ENCODE results near the gene LSMEM2. TPM values are rescaled to one million over a fixed set of nuclear protein-coding genes. Genes with fewer than 3 reads are reported as not detected.

Gene LSMEM2
- total RNA-seq: not detected
- polyA plus RNA-seq: under 1 TPM in 1 of 2 donors, not detected in 1; 0.20 TPM

DNA sequence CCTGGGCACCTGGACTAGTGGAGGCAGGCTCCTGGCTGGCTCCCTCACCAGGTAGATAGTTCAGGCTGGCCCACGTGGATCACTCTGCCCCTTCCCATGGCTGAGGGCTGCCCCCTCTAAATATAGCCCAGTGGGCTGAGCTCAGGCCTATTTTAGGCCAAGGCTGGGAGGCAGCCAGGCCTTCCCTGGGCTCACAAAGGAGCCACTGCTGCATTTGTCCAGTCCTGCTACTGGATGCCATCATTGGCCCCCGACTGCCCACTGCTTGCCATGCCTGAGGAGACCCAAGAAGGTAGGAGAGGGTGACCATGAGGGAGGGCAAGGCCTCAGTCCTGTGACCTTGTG, at the start of gene LSMEM2:
TSS of gene LSMEM2 (plus strand) at position 208 of the 345 bp plus-strand sequence. CDS start at position 235, 27 bp downstream.
- peaks cover 27% of the 10 kb centered on the region for H3K4me1 ChIP-seq (ENCODE audit: insufficient read depth, low read length)
- no peaks in the 10 kb centered on the region for H3K36me3 ChIP-seq (ENCODE audit: insufficient read depth, low read length)
- peaks cover 29% of the 10 kb centered on the region for H3K27me3 ChIP-seq (ENCODE audit: insufficient read depth, low read length)
- intact Hi-C loops (cut with micrococcal nuclease): no loop called here
- H3K4me3 Mint-ChIP-seq: no peak within 1 kb of the TSS
- H3K4me3 ChIP-seq (ENCODE audit: low read length in 2 of 2): no peak within 1 kb of the TSS
- H3K36me3 Mint-ChIP-seq: no peaks in the 10 kb centered on the region
- peak in 1 of 5 donors; percentile 37 for DNase-seq
- H3K4me1 Mint-ChIP-seq: peaks cover 11 to 23% (median 19%) of the 10 kb centered on the region in 4 donors
- H3K27me3 Mint-ChIP-seq: peaks cover 21 to 23% of the 10 kb centered on the region in 2 donors
- H3K9me3 Mint-ChIP-seq: no peaks in the 10 kb centered on the region
- H3K9me3 ChIP-seq (ENCODE audit: control insufficient read depth in 1 of 2, low read length in 2 of 2): no peaks in the 10 kb centered on the region
- CTCF ChIA-PET (ENCODE audit: partially characterized antibody): interaction anchor here (1.0 to 1.5 kb wide), 4 partner anchors 19 to 84 kb away, joined by 3 to 6 read pairs (median 4); no protein-coding TSS in a partner anchor
- POLR2A ChIA-PET (ENCODE audit: partially characterized antibody): interaction anchor here (0.6 kb wide), 1 partner anchor 16 kb away, joined by 3 read pairs; no protein-coding TSS in a partner anchor
- peak within 1 kb of the TSS in 2 of 7 donors; percentile 12 to 66 for H3K27ac Mint-ChIP-seq
- H3K27ac ChIP-seq (ENCODE audit: low read depth, low read length): no peak within 1 kb of the TSS

DNA sequence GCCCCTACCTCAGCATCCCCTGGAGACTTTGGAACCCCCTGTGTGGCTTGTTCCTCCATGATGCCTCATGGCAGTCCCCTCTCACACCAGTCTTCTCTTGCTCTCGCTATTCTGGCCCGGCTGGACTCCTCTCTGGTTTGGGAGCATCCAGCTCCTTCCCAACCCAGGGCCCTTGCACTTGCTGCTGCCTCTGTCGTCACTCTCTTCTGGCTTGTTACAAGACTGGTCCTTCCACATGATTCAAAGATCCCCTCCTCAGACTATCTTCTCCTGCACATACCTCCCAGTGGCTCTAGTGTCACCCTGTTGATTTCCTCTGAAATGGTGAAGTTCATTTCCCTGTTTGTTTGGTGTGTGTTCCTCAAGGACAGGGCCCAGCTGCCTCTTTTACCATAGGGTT, 49.4 kb upstream of the LSMEM2 start:
- ChIA-PET POLR2A (ENCODE audit: partially characterized antibody) (interaction anchor here (2.2 to 7.4 kb wide), 2 partner anchors 14 to 63 kb away, joined by 10 to 150 read pairs; partner anchors contain the start of gene IFRD2), CTCF (ENCODE audit: partially characterized antibody) (interaction anchor here (0.8 to 11.5 kb wide), 10 partner anchors 10 to 69 kb away, joined by 3 to 238 read pairs (median 5); partner anchors contain the start of genes GNAI2 and GNAT1)
- Mint-ChIP-seq H3K27ac (peak overlapping the region in 2 of 7 donors; percentile 56 to 83), H3K9me3 (peaks cover 0 to 1% (median 0%) of the 10 kb centered on the region in 8 donors), H3K4me1 (peaks cover 17 to 43% (median 34%) of the 10 kb centered on the region in 4 donors), H3K4me3 (peak overlapping the region in 6 of 8 donors; percentile 8 to 68 (median 46)), H3K36me3 (peaks cover 0 to 3% of the 10 kb centered on the region in 2 donors), H3K27me3 (no peaks in the 10 kb centered on the region)
- no peak for DNase-seq
- Histone ChIP-seq H3K4me3 (ENCODE audit: low read length in 2 of 2) (no peak overlapping the region), H3K36me3 (ENCODE audit: insufficient read depth, low read length) (no peaks in the 10 kb centered on the region), H3K9me3 (ENCODE audit: control insufficient read depth in 1 of 2, low read length in 2 of 2) (no peaks in the 10 kb centered on the region), H3K4me1 (ENCODE audit: insufficient read depth, low read length) (peaks cover 18% of the 10 kb centered on the region), H3K27me3 (ENCODE audit: insufficient read depth, low read length) (no peaks in the 10 kb centered on the region), H3K27ac (ENCODE audit: low read depth, low read length) (no peak overlapping the region)
- intact Hi-C loops (cut with micrococcal nuclease): no loop called here

GRCh38 chr3:50230104-50230793, 48.6 kb upstream of the LSMEM2 start:
- H3K9me3 Mint-ChIP-seq: peaks cover 0 to 1% (median 0%) of the 10 kb centered on the region in 8 donors
- intact Hi-C loops (cut with micrococcal nuclease): no loop called here
- Histone ChIP-seq H3K4me1 (ENCODE audit: insufficient read depth, low read length) (peaks cover 25% of the 10 kb centered on the region), H3K27ac (ENCODE audit: low read depth, low read length) (no peak overlapping the region), H3K27me3 (ENCODE audit: insufficient read depth, low read length) (no peaks in the 10 kb centered on the region), H3K9me3 (ENCODE audit: control insufficient read depth in 1 of 2, low read length in 2 of 2) (no peaks in the 10 kb centered on the region), H3K4me3 (ENCODE audit: low read length in 2 of 2) (no peak overlapping the region), H3K36me3 (ENCODE audit: insufficient read depth, low read length) (no peaks in the 10 kb centered on the region)
- POLR2A ChIA-PET (ENCODE audit: partially characterized antibody): interaction anchor here (0.7 to 7.4 kb wide), 3 partner anchors 13 to 108 kb away, joined by 3 to 150 read pairs (median 3); no protein-coding TSS in a partner anchor
- peaks cover 17 to 45% (median 34%) of the 10 kb centered on the region in 4 donors for H3K4me1 Mint-ChIP-seq
- no peak overlapping the region for H3K4me3 Mint-ChIP-seq
- peaks cover 0 to 3% of the 10 kb centered on the region in 2 donors for H3K36me3 Mint-ChIP-seq
- no peaks in the 10 kb centered on the region for H3K27me3 Mint-ChIP-seq
- peak overlapping the region in 1 of 7 donors; percentile 68 for H3K27ac Mint-ChIP-seq
- no peak for DNase-seq
- CTCF ChIA-PET (ENCODE audit: partially characterized antibody): interaction anchor here (1.0 to 11.5 kb wide), 6 partner anchors 9 to 68 kb away, joined by 3 to 238 read pairs (median 69); partner anchors contain the start of genes GNAI2 and GNAT1

DNA sequence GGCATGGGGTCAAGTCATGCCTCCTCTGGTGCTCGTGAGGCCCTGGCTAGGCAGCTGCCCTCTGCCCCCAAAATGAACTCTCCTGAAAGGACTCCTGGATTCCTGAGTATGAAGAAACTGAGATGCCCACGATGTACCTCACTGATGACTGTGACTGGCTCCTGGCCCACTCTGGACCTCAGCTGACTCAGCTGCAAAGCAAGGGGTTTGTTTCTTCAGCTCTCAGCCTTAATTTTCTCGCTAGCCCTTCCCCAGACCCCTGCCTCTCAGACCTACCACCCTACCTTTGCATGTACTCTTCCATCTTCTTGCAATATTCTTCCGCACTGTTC, 48.1 kb upstream of the LSMEM2 start:
- H3K9me3 Mint-ChIP-seq: peaks cover 0 to 1% (median 0%) of the 10 kb centered on the region in 8 donors
- peaks cover 0 to 3% of the 10 kb centered on the region in 2 donors for H3K36me3 Mint-ChIP-seq
- intact Hi-C loops (cut with micrococcal nuclease): no loop called here
- Histone ChIP-seq H3K27ac (ENCODE audit: low read depth, low read length) (no peak overlapping the region), H3K4me3 (ENCODE audit: low read length in 2 of 2) (no peak overlapping the region), H3K9me3 (ENCODE audit: control insufficient read depth in 1 of 2, low read length in 2 of 2) (no peaks in the 10 kb centered on the region), H3K27me3 (ENCODE audit: insufficient read depth, low read length) (no peaks in the 10 kb centered on the region), H3K36me3 (ENCODE audit: insufficient read depth, low read length) (no peaks in the 10 kb centered on the region), H3K4me1 (ENCODE audit: insufficient read depth, low read length) (peaks cover 29% of the 10 kb centered on the region)
- CTCF ChIA-PET (ENCODE audit: partially characterized antibody): interaction anchor here (1.1 to 11.5 kb wide), 4 partner anchors 9 to 68 kb away, joined by 3 to 238 read pairs (median 172); partner anchors contain the start of genes GNAI2 and GNAT1
- peak overlapping the region in 1 of 7 donors; percentile 68 for H3K27ac Mint-ChIP-seq
- no peaks in the 10 kb centered on the region for H3K27me3 Mint-ChIP-seq
- DNase-seq: no peak
- H3K4me3 Mint-ChIP-seq: peak overlapping the region in 1 of 8 donors; percentile 12
- H3K4me1 Mint-ChIP-seq: peaks cover 21 to 48% (median 36%) of the 10 kb centered on the region in 4 donors
- POLR2A ChIA-PET (ENCODE audit: partially characterized antibody): interaction anchor here (0.7 to 7.4 kb wide), 3 partner anchors 13 to 107 kb away, joined by 3 to 150 read pairs (median 3); no protein-coding TSS in a partner anchor

DNA sequence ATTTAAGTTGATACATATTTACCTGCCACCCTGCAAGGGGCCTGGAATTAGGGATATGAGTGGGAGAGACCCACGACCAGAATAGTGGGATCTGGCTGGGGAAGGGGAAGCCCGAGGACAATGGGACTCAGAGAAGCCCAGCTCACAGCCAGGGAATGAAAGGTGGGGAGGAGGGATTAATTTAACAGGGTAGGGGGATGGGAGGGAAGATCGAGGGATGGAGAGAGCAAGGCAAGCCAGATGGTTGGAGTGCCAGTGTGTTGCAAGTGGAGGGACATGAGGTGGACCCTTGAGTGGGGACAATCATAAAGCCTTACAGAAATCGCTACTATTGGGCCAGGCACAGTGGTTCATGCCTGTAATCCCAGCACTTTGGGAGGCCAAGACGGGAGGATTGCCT, 47.3 kb upstream of the LSMEM2 start:
- H3K4me1 Mint-ChIP-seq: peaks cover 17 to 45% (median 31%) of the 10 kb centered on the region in 4 donors
- Histone ChIP-seq H3K36me3 (ENCODE audit: insufficient read depth, low read length) (no peaks in the 10 kb centered on the region), H3K27me3 (ENCODE audit: insufficient read depth, low read length) (no peaks in the 10 kb centered on the region), H3K4me1 (ENCODE audit: insufficient read depth, low read length) (peaks cover 24% of the 10 kb centered on the region), H3K4me3 (ENCODE audit: low read length in 2 of 2) (no peak overlapping the region), H3K9me3 (ENCODE audit: control insufficient read depth in 1 of 2, low read length in 2 of 2) (no peaks in the 10 kb centered on the region), H3K27ac (ENCODE audit: low read depth, low read length) (no peak overlapping the region)
- no peaks in the 10 kb centered on the region for H3K27me3 Mint-ChIP-seq
- peaks cover 0 to 1% (median 0%) of the 10 kb centered on the region in 8 donors for H3K9me3 Mint-ChIP-seq
- ChIA-PET POLR2A (ENCODE audit: partially characterized antibody) (interaction anchor here (7.4 kb wide), 1 partner anchor 12 kb away, joined by 150 read pairs; no protein-coding TSS in a partner anchor), CTCF (ENCODE audit: partially characterized antibody) (interaction anchor here (8.3 to 11.5 kb wide), 3 partner anchors 8 to 38 kb away, joined by 127 to 238 read pairs (median 218); partner anchors contain the start of genes GNAI2 and GNAT1)
- no peak for DNase-seq
- no peak overlapping the region for H3K27ac Mint-ChIP-seq
- no peak overlapping the region for H3K4me3 Mint-ChIP-seq
- peaks cover 0 to 8% of the 10 kb centered on the region in 2 donors for H3K36me3 Mint-ChIP-seq
- intact Hi-C loops (cut with micrococcal nuclease): no loop called here

DNA sequence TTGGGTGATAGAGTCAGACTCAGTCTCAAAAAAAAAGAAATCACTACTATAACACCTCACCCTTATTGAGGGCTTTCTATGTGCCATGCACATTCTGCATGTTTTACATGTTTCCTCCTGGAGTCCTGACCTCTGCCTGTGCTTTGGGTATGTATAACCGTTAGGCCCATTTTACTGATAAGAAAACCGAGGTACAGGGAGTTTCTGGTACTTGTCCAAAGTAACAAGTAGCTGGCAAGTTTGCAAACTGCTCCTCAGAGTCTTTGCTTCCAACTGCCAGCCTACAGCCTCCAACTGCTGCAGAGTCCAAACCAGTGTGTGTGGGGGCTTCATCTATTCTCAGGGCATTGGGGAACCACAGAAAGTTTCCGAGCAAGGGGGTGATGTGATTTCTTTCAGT, 46.6 kb upstream of the LSMEM2 start:
- H3K36me3 Mint-ChIP-seq: peaks cover 0 to 12% of the 10 kb centered on the region in 2 donors
- no peaks in the 10 kb centered on the region for H3K27me3 Mint-ChIP-seq
- ChIA-PET POLR2A (ENCODE audit: partially characterized antibody) (no interaction called here), CTCF (ENCODE audit: partially characterized antibody) (interaction anchor here (11.5 kb wide), 1 partner anchor 17 kb away, joined by 238 read pairs; no protein-coding TSS in a partner anchor)
- DNase-seq: no peak
- H3K4me1 ChIP-seq (ENCODE audit: insufficient read depth, low read length): peaks cover 20% of the 10 kb centered on the region
- no peak overlapping the region for H3K4me3 Mint-ChIP-seq
- H3K27me3 ChIP-seq (ENCODE audit: insufficient read depth, low read length): no peaks in the 10 kb centered on the region
- H3K36me3 ChIP-seq (ENCODE audit: insufficient read depth, low read length): no peaks in the 10 kb centered on the region
- peak overlapping the region in 2 of 7 donors; percentile 38 to 46 for H3K27ac Mint-ChIP-seq
- H3K4me3 ChIP-seq (ENCODE audit: low read length in 2 of 2): no peak overlapping the region
- no peak overlapping the region for H3K27ac ChIP-seq (ENCODE audit: low read depth, low read length)
- H3K9me3 ChIP-seq (ENCODE audit: control insufficient read depth in 1 of 2, low read length in 2 of 2): no peaks in the 10 kb centered on the region
- H3K9me3 Mint-ChIP-seq: peaks cover 0 to 1% (median 0%) of the 10 kb centered on the region in 8 donors
- intact Hi-C loops (cut with micrococcal nuclease): no loop called here
- H3K4me1 Mint-ChIP-seq: peaks cover 14 to 45% (median 28%) of the 10 kb centered on the region in 4 donors

GRCh38 chr3:50233176-50233575, 45.7 kb upstream of the LSMEM2 start:
- peak overlapping the region in 4 of 7 donors; percentile 36 to 77 (median 61) for H3K27ac Mint-ChIP-seq
- H3K4me3 Mint-ChIP-seq: no peak overlapping the region
- no peak overlapping the region for H3K27ac ChIP-seq (ENCODE audit: low read depth, low read length)

More at GRCh38 chr3:50233176-50233575, 45.7 kb upstream of the LSMEM2 start:
- no peaks in the 10 kb centered on the region for H3K27me3 ChIP-seq (ENCODE audit: insufficient read depth, low read length)
- intact Hi-C loops (cut with micrococcal nuclease): no loop called here
- no peak overlapping the region for H3K4me3 ChIP-seq (ENCODE audit: low read length in 2 of 2)
- H3K4me1 Mint-ChIP-seq: peaks cover 12 to 45% (median 25%) of the 10 kb centered on the region in 4 donors
- H3K36me3 ChIP-seq (ENCODE audit: insufficient read depth, low read length): no peaks in the 10 kb centered on the region
- H3K4me1 ChIP-seq (ENCODE audit: insufficient read depth, low read length): peaks cover 16% of the 10 kb centered on the region
- H3K9me3 Mint-ChIP-seq: peaks cover 0 to 1% (median 0%) of the 10 kb centered on the region in 8 donors
- DNase-seq: no peak
- H3K36me3 Mint-ChIP-seq: peaks cover 0 to 20% of the 10 kb centered on the region in 2 donors
- ChIA-PET POLR2A (ENCODE audit: partially characterized antibody) (interaction anchor here (0.6 to 1.5 kb wide), 2 partner anchors 13 to 30 kb away, joined by 5 to 9 read pairs; no protein-coding TSS in a partner anchor), CTCF (ENCODE audit: partially characterized antibody) (interaction anchor here (1.2 to 11.5 kb wide), 2 partner anchors 16 to 38 kb away, joined by 5 to 238 read pairs; no protein-coding TSS in a partner anchor)
- H3K27me3 Mint-ChIP-seq: no peaks in the 10 kb centered on the region
- H3K9me3 ChIP-seq (ENCODE audit: control insufficient read depth in 1 of 2, low read length in 2 of 2): no peaks in the 10 kb centered on the region
